Heart left ventricle (tissue), 16 donors: Measurements from ENCODE around the gene MRPL32. TPM values are rescaled to one million over a fixed set of nuclear protein-coding genes. Genes with fewer than 3 reads are reported as not detected.

ENCODE experiments used
- ATAC-seq, 4 donors: fragments of 200-7000 bp; cut with Tn5 transposase; one replicate each; pipeline ENCODE4 v1.9.1; 2020 to 2022; ENCODE audit warnings: moderate library complexity in 4 of 4, mild to moderate bottlenecking in 3 of 4, moderate number of reproducible peaks in 1 of 4
- DNase-seq, 5 donors: peaks; one replicate each; pipeline ENCODE4 v3.0.0-alpha.2; 2020
- H3K27ac ChIP-seq, 12 donors: fragments of 200-600 bp; sonication (generic) in 4 of 12; one replicate each; pipeline versions ENCODE4 v1.5.0 to v1.8.0; 2016 to 2022; ENCODE audit warnings: mild to moderate bottlenecking in 2 of 12
- H3K27me3 ChIP-seq, 9 donors: fragments of 200-600 bp; sonication (generic) in 2 of 9; one replicate each; pipeline versions ENCODE4 v1.5.1 to v1.8.0; 2016 to 2022; ENCODE audit warnings: mild to moderate bottlenecking in 3 of 9
- H3K36me3 ChIP-seq, 9 donors: fragments of 200-600 bp; sonication (generic) in 2 of 9; one replicate each; pipeline versions ENCODE4 v1.5.0 to v1.8.0; 2018 to 2022; ENCODE audit warnings: mild to moderate bottlenecking in 2 of 9
- H3K4me1 ChIP-seq, 12 donors: fragments of 200-600 bp; sonication (generic) in 4 of 12; one replicate each; pipeline versions ENCODE4 v1.5.0 to v1.8.0; 2016 to 2022; ENCODE audit warnings: mild to moderate bottlenecking in 3 of 12
- H3K4me3 ChIP-seq, 12 donors: fragments of 200-600 bp; sonication (generic) in 4 of 12; one replicate each; pipeline versions ENCODE4 v1.5.0 to v1.8.0; 2017 to 2022; ENCODE audit warnings: mild to moderate bottlenecking in 9 of 12, moderate library complexity in 4 of 12
- H3K9me3 ChIP-seq, 12 donors: fragments of 200-600 bp; sonication (generic) in 4 of 12; one replicate each; pipeline versions ENCODE4 v1.5.0 to v1.8.0; 2016 to 2022; ENCODE audit warnings: mild to moderate bottlenecking in 1 of 12
- CTCF ChIP-seq, 12 donors: fragments of 200-600 bp; sonication (generic) in 4 of 12; IDR thresholded peaks; one replicate each; pipeline versions ENCODE4 v1.5.0 to v1.8.0; 2018 to 2022; ENCODE audit warnings: antibody characterized with exemption in 12 of 12, mild to moderate bottlenecking in 5 of 12
- POLR2A ChIP-seq, 2 donors: fragments of 450-650 bp; IDR thresholded peaks; one replicate each; pipeline ENCODE4 v1.6.1; 2017; ENCODE audit warnings: antibody characterized with exemption in 2 of 2, mild to moderate bottlenecking in 2 of 2, moderate library complexity in 2 of 2
- WGBS, 4 donors: extraction: QIAGEN DNeasy Blood & Tissue Kit in 2 of 4; methylation state at CpG; one replicate each; pipeline versions ENCODE4 v1.1.5 to v1.1.7; 2013 to 2018; 5-methylcytosine and 5-hydroxymethylcytosine counted together
- intact Hi-C, 10 donors: fragments of 100-400 bp; cut with DNase I; formaldehyde crosslinking; loops; one replicate each; pipeline versions ENCODE4 v1.11.1 to v1.14.2; 2022
- polyA plus RNA-seq, 2 donors: library from polyadenylated mRNA; stranded (reverse); fragments of 200-250 nt; gene quantifications; one replicate each; pipeline ENCODE4 v1.2.3, GENCODE V29; 2013
- total RNA-seq, 9 donors: library from RNA; depleted of rRNA in 2 of 9; stranded (reverse); fragments of >200 nt in 2 of 9; fragmentation: NEBNext Ultra II Directional in 3 of 9; extraction: Animal tissue kit (Norgen Biotek cat#: 25700) in 3 of 9; gene quantifications; one replicate each; pipeline versions ENCODE4 v1.1.0 to v1.2.4, GENCODE V29; 2016 to 2023
- donor health status: ischemic (EF 13 %, LVEDD 7.1; RV severe dilation, severe dysfunction).
- donor health status: healthy with polysubstance abuse.
- donor health status: DM: no; HTN: yes; CAD: no.
- donor health status: DM: no; HTN: no; CAD: no.
- donor health status: ischemic (EF 25% LVEDD 6.9; RV normal size, moderate dysfunction).
- donor health status: ischemic (EF 25% LVEDD 5.7; RV mildly dilated, moderate dysfunction).
- donor health status: healthy.
- donor health status: DM: yes; HTN: yes; CAD: no.
- donor health status: ischemic (EF 35%, LVEDD 5.7; RV mildly dilated, moderate dysfunction).
- donor health status: nonischemic (EF 11% LVEDD 7.7; RV severe dilation, severe dysfunction).
- donor health status: DM: yes; HTN: yes; CAD: no.
- donor health status: PGD.
- donor health status: ischemic (EF 29% LVEDD 5.4; RV normal size, mild dysfunction).
- donor health status: nonischemic (EF 23%, LVEDD 6.1; RV moderate dilation, normal function).

Gene MRPL32
- total and polyA plus RNA-seq, 11 donors: 49.0 to 98.4 (median 63.4) TPM

- H3K4me3 ChIP-seq: no peak overlapping the region
- DNase-seq (peak in 2 of 5 donors; percentile 20 to 62), ATAC-seq (peak; percentile 55 to 97 (median 90))
- TF ChIP-seq POLR2A (IDR thresholded peaks at IDR 0.05) (no peak), CTCF (IDR thresholded peaks at IDR 0.05) (no peak)
- no peaks in the 10 kb centered on the region for H3K27me3 ChIP-seq
- no peaks in the 10 kb centered on the region for H3K9me3 ChIP-seq
- H3K36me3 ChIP-seq: no peaks in the 10 kb centered on the region
- intact Hi-C loops: no loop called here
- H3K4me1 ChIP-seq: peaks cover 0 to 16% (median 0%) of the 10 kb centered on the region in 12 donors
- H3K27ac ChIP-seq: peak overlapping the region in 10 of 12 donors; percentile 5 to 76 (median 46)
- 19 to 22% (median 21%) methylated on average over 5 of the region's 5 CpGs for WGBS, 4 donors
These were observed 40.7 kb downstream of the MRPL32 start for GRCh38 chr7:42972699-42973500.

GRCh38 chr7:42976371-42976770, 44.2 kb downstream of the MRPL32 start:
- no peak overlapping the region for H3K27ac ChIP-seq
- H3K4me1 ChIP-seq: peaks cover 0 to 16% (median 0%) of the 10 kb centered on the region in 12 donors
- H3K4me3 ChIP-seq: no peak overlapping the region
- TF ChIP-seq CTCF (IDR thresholded peaks at IDR 0.05) (no peak), POLR2A (IDR thresholded peaks at IDR 0.05) (no peak)
- ATAC-seq (no peak), DNase-seq (no peak)
- H3K27me3 ChIP-seq: no peaks in the 10 kb centered on the region
- intact Hi-C loops: no loop called here
- H3K9me3 ChIP-seq: no peaks in the 10 kb centered on the region
- H3K36me3 ChIP-seq: no peaks in the 10 kb centered on the region
- WGBS, 4 donors: 87 to 95% (median 90%) methylated on average over 3 of the region's 3 CpGs

GRCh38 chr7:42978496-42978895, 46.3 kb downstream of the MRPL32 start:
- H3K4me3 ChIP-seq: no peak overlapping the region
- peaks cover 0 to 4% (median 0%) of the 10 kb centered on the region in 12 donors for H3K4me1 ChIP-seq
- no peak for TF ChIP-seq CTCF (IDR thresholded peaks at IDR 0.05)
- TF ChIP-seq POLR2A (IDR thresholded peaks at IDR 0.05): no peak
- no peak overlapping the region for H3K27ac ChIP-seq
- H3K27me3 ChIP-seq: no peaks in the 10 kb centered on the region
- DNase-seq: no peak
- H3K36me3 ChIP-seq: no peaks in the 10 kb centered on the region
- intact Hi-C loops: no loop called here
- peaks cover 0 to 3% (median 0%) of the 10 kb centered on the region in 12 donors for H3K9me3 ChIP-seq
- no peak for ATAC-seq

GRCh38 chr7:42980084-42980483, 47.9 kb downstream of the MRPL32 start:
- 48 to 66% (median 57%) methylated on average over 2 of the region's 2 CpGs for WGBS, 4 donors
- no peaks in the 10 kb centered on the region for H3K36me3 ChIP-seq
- TF ChIP-seq POLR2A (IDR thresholded peaks at IDR 0.05) (no peak), CTCF (IDR thresholded peaks at IDR 0.05) (no peak)
- peaks cover 0 to 18% (median 6%) of the 10 kb centered on the region in 12 donors for H3K9me3 ChIP-seq
- intact Hi-C loops: no loop called here
- no peaks in the 10 kb centered on the region for H3K27me3 ChIP-seq
- no peaks in the 10 kb centered on the region for H3K4me1 ChIP-seq
- H3K4me3 ChIP-seq: no peak overlapping the region
- ATAC-seq: no peak
- no peak for DNase-seq
- no peak overlapping the region for H3K27ac ChIP-seq
